IMR-90 (cell line): ENCODE data around the gene EPHB6. TPM values are rescaled to one million over a fixed set of nuclear protein-coding genes. Genes with fewer than 3 reads are reported as not detected.

ENCODE experiments used
- ATAC-seq: fragments of 200-7000 bp; cut with Tn5 transposase; 2 replicates; pipeline ENCODE4 v1.9.1; 2020; ENCODE audit warnings: low read depth, mild to moderate bottlenecking, moderate library complexity
- BruUV-seq: library from RNA; stranded (reverse); fragments of 400-500 nt; replicated peaks from 2 replicates; lab custom pipeline; 2021; lab: Mats Ljungman, UMichigan
- CTCF ChIA-PET: fragments of 300-600 bp; formaldehyde crosslinking; extraction: SDS; loops from one replicate; lab custom pipeline; 2021; ENCODE audit warnings: antibody characterized with exemption; lab: Yijun Ruan, JAX
- POLR2A ChIA-PET: fragments of 300-600 bp; sonication (Branson Sonifier 250); formaldehyde crosslinking; loops from one replicate; lab custom pipeline; 2022; ENCODE audit warnings: antibody characterized with exemption; ENCODE audit not compliant: unreplicated experiment; lab: Charles Lee
- DNase-seq: peaks from one replicate; pipeline ENCODE4 v3.0.0; 2013
- H2AFZ ChIP-seq: replicated peaks from 2 replicates; pipeline ENCODE3; 2013; ENCODE audit warnings: low read length, mild to moderate bottlenecking; ENCODE audit not compliant: poor library complexity
- H2AK5ac ChIP-seq: 2 replicates; pipeline ENCODE4 v1.6.1; 2013; ENCODE audit warnings: low read depth, low read length, inconsistent platforms
- H2AK9ac ChIP-seq: replicated peaks from 2 replicates; pipeline ENCODE3; 2013; ENCODE audit warnings: mild to moderate bottlenecking, low read depth, low read length, moderate library complexity; ENCODE audit not compliant: poor library complexity
- H2BK120ac ChIP-seq: 2 replicates; pipeline ENCODE4 v1.6.1; 2013; ENCODE audit warnings: low read depth, low read length, inconsistent platforms
- H2BK15ac ChIP-seq: 3 replicates; pipeline ENCODE4 v1.6.1; 2013; ENCODE audit warnings: low read depth, low read length, inconsistent platforms
- H2BK20ac ChIP-seq: 2 replicates; pipeline ENCODE4 v1.6.1; 2013; ENCODE audit warnings: low read depth, mild to moderate bottlenecking, inconsistent platforms, low read length, moderate library complexity
- H2BK5ac ChIP-seq: 2 replicates; pipeline ENCODE4 v1.6.1; 2013; ENCODE audit warnings: mild to moderate bottlenecking, low read depth, low read length, inconsistent platforms; ENCODE audit not compliant: poor library complexity, severe bottlenecking
- H3K14ac ChIP-seq: replicated peaks from 2 replicates; pipeline ENCODE4 v1.6.1; 2013; ENCODE audit warnings: low read depth, low read length, inconsistent platforms
- H3K18ac ChIP-seq: 2 replicates; pipeline ENCODE4 v1.6.1; 2013; ENCODE audit warnings: low read depth, low read length, control low read depth
- H3K23ac ChIP-seq: 2 replicates; pipeline ENCODE4 v1.6.1; 2013; ENCODE audit warnings: low read depth, low read length, inconsistent platforms
- H3K27ac ChIP-seq: 2 replicates; pipeline ENCODE4 v1.5.1; 2013; ENCODE audit warnings: mild to moderate bottlenecking, control low read depth, low read length; ENCODE audit not compliant: insufficient read depth
- H3K27me3 ChIP-seq: 2 replicates; pipeline ENCODE4 v1.6.1; 2013; ENCODE audit warnings: low read length; ENCODE audit not compliant: control insufficient read depth, insufficient read depth
- H3K36me3 ChIP-seq: 2 replicates; pipeline ENCODE4 v1.6.1; 2013; ENCODE audit warnings: low read length, mixed read lengths; ENCODE audit not compliant: control insufficient read depth, insufficient read depth
- H3K4ac ChIP-seq: 2 replicates; pipeline ENCODE4 v1.6.1; 2013; ENCODE audit warnings: low read depth, low read length, inconsistent platforms
- H3K4me1 ChIP-seq: 2 replicates; pipeline ENCODE4 v1.6.1; 2013; ENCODE audit warnings: low read length, mixed read lengths; ENCODE audit not compliant: control insufficient read depth, insufficient read depth
- H3K4me2 ChIP-seq: 2 replicates; pipeline ENCODE4 v1.6.1; 2013; ENCODE audit warnings: low read depth, mild to moderate bottlenecking, control low read depth, low read length, moderate library complexity
- H3K4me3 ChIP-seq: 2 replicates; pipeline ENCODE4 v1.5.1; 2013; ENCODE audit warnings: low read depth, mild to moderate bottlenecking, control low read depth, low read length, moderate library complexity; ENCODE audit not compliant: insufficient read depth
- H3K56ac ChIP-seq: 2 replicates; pipeline ENCODE4 v1.6.1; 2013; ENCODE audit warnings: low read length, inconsistent platforms; ENCODE audit not compliant: insufficient read depth; ENCODE audit errors: extremely low read depth
- H3K79me1 ChIP-seq, 2 experiments: 2 replicates each; pipeline ENCODE4 v1.6.1; 2013; ENCODE audit warnings: low read length in 2 of 2, inconsistent platforms in 1 of 2, low read depth in 1 of 2
- H3K9ac ChIP-seq: 2 replicates; pipeline ENCODE4 v1.6.1; 2013; ENCODE audit warnings: low read depth, low read length, control low read depth
- H3K9me1 ChIP-seq: 2 replicates; pipeline ENCODE4 v1.6.1; 2013; ENCODE audit warnings: low read length, inconsistent platforms; ENCODE audit not compliant: insufficient read depth
- H3K9me3 ChIP-seq: 2 replicates; pipeline ENCODE4 v1.6.1; 2013; ENCODE audit warnings: low read length; ENCODE audit not compliant: control insufficient read depth, insufficient read depth
- H4K20me1 ChIP-seq: 2 replicates; pipeline ENCODE4 v1.6.1; 2013; ENCODE audit warnings: low read length, inconsistent platforms; ENCODE audit not compliant: insufficient read depth
- H4K5ac ChIP-seq: 2 replicates; pipeline ENCODE4 v1.6.1; 2013; ENCODE audit warnings: mild to moderate bottlenecking, low read depth, low read length, control low read depth
- H4K8ac ChIP-seq, 2 experiments: 2 replicates each; pipeline ENCODE4 v1.6.1; 2013; ENCODE audit warnings: low read depth in 2 of 2, low read length in 2 of 2, control low read depth in 1 of 2, inconsistent platforms in 1 of 2
- H4K91ac ChIP-seq: 2 replicates; pipeline ENCODE4 v1.6.1; 2013; ENCODE audit warnings: low read depth, low read length, inconsistent platforms; ENCODE audit not compliant: insufficient read depth
- BHLHE40 ChIP-seq: fragments of 150-350 bp; IDR thresholded peaks from 2 replicates; pipeline ENCODE4 v1.6.1; 2016; ENCODE audit warnings: mild to moderate bottlenecking, low read depth, low read length
- CEBPB ChIP-seq: IDR thresholded peaks from 2 replicates; pipeline ENCODE4 v1.6.1; 2012; ENCODE audit warnings: low read depth, low read length, improper control_type of control experiment
- CHD1 ChIP-seq: IDR thresholded peaks from 2 replicates; pipeline ENCODE4 v1.6.1; 2012; ENCODE audit warnings: low read depth, low read length, improper control_type of control experiment
- FOS ChIP-seq: fragments of 150-350 bp; IDR thresholded peaks from 2 replicates; pipeline ENCODE4 v1.6.1; 2016; ENCODE audit warnings: low read depth, low read length
- MAFK ChIP-seq: IDR thresholded peaks from 2 replicates; pipeline ENCODE4 v1.6.1; 2012; ENCODE audit warnings: low read depth, low read length, improper control_type of control experiment
- MAZ ChIP-seq: IDR thresholded peaks from 2 replicates; pipeline ENCODE4 v1.6.1; 2012; ENCODE audit warnings: low read depth, mild to moderate bottlenecking, low read length, improper control_type of control experiment, moderate library complexity, borderline replicate concordance
- MXI1 ChIP-seq: IDR thresholded peaks from 2 replicates; pipeline ENCODE4 v1.6.1; 2012; ENCODE audit warnings: low read depth, mild to moderate bottlenecking, low read length, moderate library complexity, borderline replicate concordance
- NFE2L2 ChIP-seq: fragments of 150-350 bp; IDR thresholded peaks from 2 replicates; pipeline ENCODE4 v1.6.1; 2016; ENCODE audit warnings: low read depth, mild to moderate bottlenecking, low read length
- POLR2A ChIP-seq: IDR thresholded peaks from 2 replicates; pipeline ENCODE4 v1.6.1; 2012; ENCODE audit warnings: mild to moderate bottlenecking, low read depth, low read length
- RAD21 ChIP-seq: IDR thresholded peaks from 2 replicates; pipeline ENCODE4 v1.6.1; 2012; ENCODE audit warnings: low read length, improper control_type of control experiment
- RCOR1 ChIP-seq: IDR thresholded peaks from 2 replicates; pipeline ENCODE4 v1.6.1; 2012; ENCODE audit warnings: mild to moderate bottlenecking, low read length, improper control_type of control experiment; ENCODE audit not compliant: insufficient replicate concordance
- RFX5 ChIP-seq: IDR thresholded peaks from 2 replicates; pipeline ENCODE4 v1.8.0; 2012; ENCODE audit warnings: low read depth, mild to moderate bottlenecking, low read length, moderate library complexity
- SMC3 ChIP-seq: fragments of 150-350 bp; IDR thresholded peaks from 2 replicates; pipeline ENCODE4 v1.6.1; 2016; ENCODE audit warnings: low read depth, mild to moderate bottlenecking, antibody characterized with exemption, low read length, moderate library complexity
- whole genome bisulfite sequencing, 2 experiments: methylation state at CpG; one replicate each; pipeline versions ENCODE4 v1.1.5 to v1.1.7; 2013; ENCODE audit warnings: missing lambda C conversion rate in 2 of 2; ENCODE audit not compliant: insufficient read length in 1 of 2; ENCODE audit errors: extremely low coverage in 2 of 2; 5-methylcytosine and 5-hydroxymethylcytosine counted together
- dilution Hi-C: fragments of 300-500 bp; cut with HindIII; formaldehyde crosslinking; loops from one replicate; pipeline ENCODE4 v1.14.3; 2018; ENCODE audit warnings: low sequenced_read_pairs; ENCODE audit not compliant: unreplicated experiment
- in situ Hi-C: fragments of 300-500 bp; cut with MboI; formaldehyde crosslinking; loops from 3 replicates; pipeline ENCODE4 v1.14.3; 2019; ENCODE audit warnings: low sequenced_read_pairs, inconsistent platforms, mixed read lengths
- intact Hi-C: fragments of 100-400 bp; cut with micrococcal nuclease; formaldehyde crosslinking; loops from 2 replicates; pipeline ENCODE4 v1.10.0; 2022
- polyA plus RNA-seq, 3 experiments: library from polyadenylated mRNA; depleted of rRNA; stranded (reverse); fragments of >200 nt; gene quantifications; 2 replicates each; pipeline ENCODE4 v1.2.3, GENCODE V29; 2012; ENCODE audit warnings: low replicate concordance in 1 of 3
- total RNA-seq: library from RNA; depleted of rRNA; stranded (reverse); fragments of >200 nt; gene quantifications from 2 replicates; pipeline ENCODE4 v1.2.3, GENCODE V29; 2012
- TF ChIP-seq, protein P1 (sequence below): fragments of 150-350 bp; IDR thresholded peaks from 2 replicates; pipeline ENCODE4 v1.6.1; 2017; ENCODE audit warnings: mild to moderate bottlenecking, antibody characterized with exemption, low read length, low read depth
- TF ChIP-seq, protein P2 (sequence below): fragments of 150-350 bp; IDR thresholded peaks from 2 replicates; pipeline ENCODE4 v1.6.1; 2016; ENCODE audit warnings: low read depth, mild to moderate bottlenecking, low read length, moderate library complexity, borderline replicate concordance
- TF ChIP-seq, protein P3 (sequence below): conservative IDR thresholded peaks from 2 replicates; pipeline ENCODE4 v1.5.1; 2012; ENCODE audit warnings: mild to moderate bottlenecking, low read depth, low read length, improper control_type of control experiment

The EPHB6 gene
- total and polyA plus RNA-seq, 2 of the 4 experiments (the other 2 are of a cell fraction) = under 0.01 to 0.60 TPM

DNA sequence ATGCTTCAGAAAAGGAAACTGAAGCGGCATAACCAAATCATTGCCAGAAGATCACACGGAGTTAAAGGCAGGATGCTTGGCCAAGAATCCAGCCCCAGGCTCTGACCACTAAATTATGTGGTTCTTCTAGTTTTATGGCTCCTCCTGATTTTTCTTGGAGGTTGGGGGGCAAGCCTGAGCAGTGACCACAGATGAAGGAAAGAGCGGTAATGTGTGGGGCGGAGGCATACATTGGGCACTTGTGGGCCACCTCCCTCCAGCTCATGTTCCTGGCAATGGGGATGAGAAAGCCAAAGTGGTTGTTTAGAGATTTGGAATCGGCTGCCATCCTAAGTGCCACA is 27.4 kb downstream of the EPHB6 start:
- no peak overlapping the region for H2BK120ac ChIP-seq
- ATAC-seq = no peak
- H2AK5ac ChIP-seq = no peak overlapping the region
- no peak overlapping the region for H3K23ac ChIP-seq
- no peaks in the 10 kb centered on the region for H3K9me3 ChIP-seq
- no peak overlapping the region for H2BK15ac ChIP-seq
- H3K27ac ChIP-seq = no peak overlapping the region
- no peak overlapping the region for H2AK9ac ChIP-seq
- in situ Hi-C loops (no loop called here), dilution Hi-C loops (no loop called here), intact Hi-C loops (no loop called here)
- ChIA-PET CTCF (no interaction called here), POLR2A (no interaction called here)
- H3K18ac ChIP-seq = no peak overlapping the region
- H3K56ac ChIP-seq = no peak overlapping the region
- TF ChIP-seq RCOR1 (no peak), MXI1 (no peak), BHLHE40 (no peak), RFX5 (no peak), CHD1 (no peak), FOS (no peak), POLR2A (no peak), RAD21 (no peak), MAFK (no peak), CEBPB (no peak), SMC3 (no peak), MAZ (no peak), NFE2L2 (no peak)
- TF ChIP-seq, protein P1, sequence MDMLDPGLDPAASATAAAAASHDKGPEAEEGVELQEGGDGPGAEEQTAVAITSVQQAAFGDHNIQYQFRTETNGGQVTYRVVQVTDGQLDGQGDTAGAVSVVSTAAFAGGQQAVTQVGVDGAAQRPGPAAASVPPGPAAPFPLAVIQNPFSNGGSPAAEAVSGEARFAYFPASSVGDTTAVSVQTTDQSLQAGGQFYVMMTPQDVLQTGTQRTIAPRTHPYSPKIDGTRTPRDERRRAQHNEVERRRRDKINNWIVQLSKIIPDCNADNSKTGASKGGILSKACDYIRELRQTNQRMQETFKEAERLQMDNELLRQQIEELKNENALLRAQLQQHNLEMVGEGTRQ = no peak
- TF ChIP-seq, protein P2, sequence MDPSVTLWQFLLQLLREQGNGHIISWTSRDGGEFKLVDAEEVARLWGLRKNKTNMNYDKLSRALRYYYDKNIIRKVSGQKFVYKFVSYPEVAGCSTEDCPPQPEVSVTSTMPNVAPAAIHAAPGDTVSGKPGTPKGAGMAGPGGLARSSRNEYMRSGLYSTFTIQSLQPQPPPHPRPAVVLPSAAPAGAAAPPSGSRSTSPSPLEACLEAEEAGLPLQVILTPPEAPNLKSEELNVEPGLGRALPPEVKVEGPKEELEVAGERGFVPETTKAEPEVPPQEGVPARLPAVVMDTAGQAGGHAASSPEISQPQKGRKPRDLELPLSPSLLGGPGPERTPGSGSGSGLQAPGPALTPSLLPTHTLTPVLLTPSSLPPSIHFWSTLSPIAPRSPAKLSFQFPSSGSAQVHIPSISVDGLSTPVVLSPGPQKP = no peak
- TF ChIP-seq, protein P3, sequence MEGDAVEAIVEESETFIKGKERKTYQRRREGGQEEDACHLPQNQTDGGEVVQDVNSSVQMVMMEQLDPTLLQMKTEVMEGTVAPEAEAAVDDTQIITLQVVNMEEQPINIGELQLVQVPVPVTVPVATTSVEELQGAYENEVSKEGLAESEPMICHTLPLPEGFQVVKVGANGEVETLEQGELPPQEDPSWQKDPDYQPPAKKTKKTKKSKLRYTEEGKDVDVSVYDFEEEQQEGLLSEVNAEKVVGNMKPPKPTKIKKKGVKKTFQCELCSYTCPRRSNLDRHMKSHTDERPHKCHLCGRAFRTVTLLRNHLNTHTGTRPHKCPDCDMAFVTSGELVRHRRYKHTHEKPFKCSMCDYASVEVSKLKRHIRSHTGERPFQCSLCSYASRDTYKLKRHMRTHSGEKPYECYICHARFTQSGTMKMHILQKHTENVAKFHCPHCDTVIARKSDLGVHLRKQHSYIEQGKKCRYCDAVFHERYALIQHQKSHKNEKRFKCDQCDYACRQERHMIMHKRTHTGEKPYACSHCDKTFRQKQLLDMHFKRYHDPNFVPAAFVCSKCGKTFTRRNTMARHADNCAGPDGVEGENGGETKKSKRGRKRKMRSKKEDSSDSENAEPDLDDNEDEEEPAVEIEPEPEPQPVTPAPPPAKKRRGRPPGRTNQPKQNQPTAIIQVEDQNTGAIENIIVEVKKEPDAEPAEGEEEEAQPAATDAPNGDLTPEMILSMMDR = no peak
- no peaks in the 10 kb centered on the region for H4K20me1 ChIP-seq
- no peak overlapping the region for H3K9ac ChIP-seq
- H3K36me3 ChIP-seq = no peaks in the 10 kb centered on the region
- H3K79me1 ChIP-seq = no peaks in the 10 kb centered on the region
- WGBS, 2 experiments = 60% methylated on average over 1 of the region's 5 CpGs; no CpG with 5 or more reads in 1 of the 2 experiments
- no TSS peak for BruUV-seq
- no peak overlapping the region for H4K8ac ChIP-seq
- no peak overlapping the region for H3K14ac ChIP-seq
- H3K9me1 ChIP-seq = no peaks in the 10 kb centered on the region
- no peak overlapping the region for H3K4me2 ChIP-seq
- no peak overlapping the region for H3K4me3 ChIP-seq
- no peaks in the 10 kb centered on the region for H3K4me1 ChIP-seq
- H2AFZ ChIP-seq = no peak overlapping the region
- no peak for DNase-seq
- no peak overlapping the region for H4K5ac ChIP-seq
- H2BK20ac ChIP-seq = no peak overlapping the region
- no peak overlapping the region for H4K91ac ChIP-seq
- H3K4ac ChIP-seq = no peak overlapping the region
- no peaks in the 10 kb centered on the region for H3K27me3 ChIP-seq
- H2BK5ac ChIP-seq = no peak overlapping the region
